GM23338 (cell line): Measurements from ENCODE around the gene TBCD. TPM values are rescaled to one million over a fixed set of nuclear protein-coding genes. Genes with fewer than 3 reads are reported as not detected.

ENCODE experiments used
- ETS1 ChIP-seq: IDR thresholded peaks from 2 replicates; pipeline ENCODE4 v1.6.1; 2016; ENCODE audit warnings: antibody characterized with exemption
- EZH2 ChIP-seq: fragments of 200-600 bp; sonication (generic); IDR thresholded peaks from one replicate; pipeline ENCODE4 v1.8.0; 2017; ENCODE audit warnings: antibody characterized with exemption, mild to moderate bottlenecking, low read depth; ENCODE audit not compliant: unreplicated experiment
- JUNB ChIP-seq: IDR thresholded peaks from one replicate; pipeline ENCODE4 v1.6.1; 2016; ENCODE audit warnings: antibody characterized with exemption; ENCODE audit not compliant: unreplicated experiment
- NANOG ChIP-seq: IDR thresholded peaks from 2 replicates; pipeline ENCODE4 v1.6.1; 2016; ENCODE audit warnings: antibody characterized with exemption, borderline replicate concordance
- ZNF114 ChIP-seq: fragments of 250-450 bp; sonication (Bioruptor Pico); IDR thresholded peaks from 2 replicates; pipeline ENCODE4 v1.5.0; 2020; ENCODE audit warnings: mild to moderate bottlenecking, moderate library complexity
- ZNF462 ChIP-seq: fragments of 250-450 bp; sonication (Bioruptor Pico); IDR thresholded peaks from 2 replicates; pipeline ENCODE4 v1.5.0; 2020; ENCODE audit warnings: mild to moderate bottlenecking, moderate library complexity
- polyA plus RNA-seq: library from polyadenylated mRNA; unstranded; fragments of >200 nt; fragmentation: Nextera tagmentation; extraction: Ambion mirVana; gene quantifications from 2 replicates; pipeline ENCODE4 v1.2.1, GENCODE V29; 2016
- total RNA-seq: library from RNA; depleted of rRNA; stranded (reverse); fragments of >200 nt; shearing (Covaris generic); gene quantifications from 2 replicates; pipeline ENCODE4 v1.2.3, GENCODE V29; 2014
- TF ChIP-seq, protein P1 (sequence below): IDR thresholded peaks from one replicate; pipeline ENCODE4 v1.6.1; 2018; ENCODE audit warnings: antibody characterized with exemption; ENCODE audit not compliant: unreplicated experiment

Gene TBCD
- total and polyA plus RNA-seq, 2 experiments from 2014 or later = 75.0 to 116 TPM

DNA sequence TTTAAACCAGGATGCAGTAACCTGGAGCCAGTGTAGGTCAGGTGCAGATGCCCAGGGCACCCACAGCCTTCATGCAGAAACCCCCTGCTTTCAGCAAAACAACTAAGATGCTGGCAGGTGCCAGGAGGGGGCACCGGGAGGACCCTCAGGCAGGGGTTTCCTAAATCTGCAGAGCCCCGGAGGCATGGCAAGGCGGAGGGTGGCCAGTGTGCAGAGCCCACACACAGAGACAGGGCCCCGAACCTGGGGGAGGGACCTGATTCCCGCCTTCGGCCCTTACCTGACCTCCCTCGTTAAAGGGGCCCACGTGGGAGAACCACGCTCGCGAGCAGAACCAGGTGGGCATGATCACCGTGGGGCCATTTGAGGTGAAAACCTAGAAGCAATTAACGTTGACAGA, 213.5 kb downstream of the TBCD start (continued):
- no peak for TF ChIP-seq ZNF462 (CRISPR knock-in tag)
- TF ChIP-seq, protein P1, sequence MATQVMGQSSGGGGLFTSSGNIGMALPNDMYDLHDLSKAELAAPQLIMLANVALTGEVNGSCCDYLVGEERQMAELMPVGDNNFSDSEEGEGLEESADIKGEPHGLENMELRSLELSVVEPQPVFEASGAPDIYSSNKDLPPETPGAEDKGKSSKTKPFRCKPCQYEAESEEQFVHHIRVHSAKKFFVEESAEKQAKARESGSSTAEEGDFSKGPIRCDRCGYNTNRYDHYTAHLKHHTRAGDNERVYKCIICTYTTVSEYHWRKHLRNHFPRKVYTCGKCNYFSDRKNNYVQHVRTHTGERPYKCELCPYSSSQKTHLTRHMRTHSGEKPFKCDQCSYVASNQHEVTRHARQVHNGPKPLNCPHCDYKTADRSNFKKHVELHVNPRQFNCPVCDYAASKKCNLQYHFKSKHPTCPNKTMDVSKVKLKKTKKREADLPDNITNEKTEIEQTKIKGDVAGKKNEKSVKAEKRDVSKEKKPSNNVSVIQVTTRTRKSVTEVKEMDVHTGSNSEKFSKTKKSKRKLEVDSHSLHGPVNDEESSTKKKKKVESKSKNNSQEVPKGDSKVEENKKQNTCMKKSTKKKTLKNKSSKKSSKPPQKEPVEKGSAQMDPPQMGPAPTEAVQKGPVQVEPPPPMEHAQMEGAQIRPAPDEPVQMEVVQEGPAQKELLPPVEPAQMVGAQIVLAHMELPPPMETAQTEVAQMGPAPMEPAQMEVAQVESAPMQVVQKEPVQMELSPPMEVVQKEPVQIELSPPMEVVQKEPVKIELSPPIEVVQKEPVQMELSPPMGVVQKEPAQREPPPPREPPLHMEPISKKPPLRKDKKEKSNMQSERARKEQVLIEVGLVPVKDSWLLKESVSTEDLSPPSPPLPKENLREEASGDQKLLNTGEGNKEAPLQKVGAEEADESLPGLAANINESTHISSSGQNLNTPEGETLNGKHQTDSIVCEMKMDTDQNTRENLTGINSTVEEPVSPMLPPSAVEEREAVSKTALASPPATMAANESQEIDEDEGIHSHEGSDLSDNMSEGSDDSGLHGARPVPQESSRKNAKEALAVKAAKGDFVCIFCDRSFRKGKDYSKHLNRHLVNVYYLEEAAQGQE = no peak
- TF ChIP-seq EZH2 = no peak
- no peak for TF ChIP-seq ZNF114 (CRISPR knock-in tag)
- TF ChIP-seq ETS1 = no peak
- no peak for TF ChIP-seq JUNB
- no peak for TF ChIP-seq NANOG
